ENCODE results near the gene THADA. TPM values are rescaled to one million over a fixed set of nuclear protein-coding genes. Genes with fewer than 3 reads are reported as not detected.

Gene THADA
- polyA plus RNA-seq, 1 experiment: 21.6 TPM

DNA sequence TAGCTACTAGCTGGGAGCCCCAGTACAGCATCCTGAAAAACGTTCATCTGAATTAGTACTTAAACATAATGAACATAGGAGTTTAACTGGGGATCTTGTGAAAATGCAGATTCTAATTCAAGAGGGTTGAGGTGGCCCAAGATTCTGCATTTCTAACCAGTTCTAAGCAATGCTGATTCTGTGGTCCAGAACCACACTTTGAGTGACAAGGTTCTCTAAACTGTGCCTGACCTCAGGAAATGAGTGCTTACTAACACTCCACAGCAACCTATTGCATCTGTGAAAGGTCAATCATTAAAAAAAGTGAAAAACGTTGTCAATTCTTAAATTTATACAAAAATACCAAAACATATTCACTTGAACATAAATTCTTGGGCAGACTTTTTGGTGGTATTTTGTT, 212.3 kb downstream of the THADA start:
- ChIA-PET POLR2A (no interaction called here), CTCF (no interaction called here)
- no peaks in the 10 kb centered on the region for H3K36me3 ChIP-seq (ENCODE audit: control insufficient read depth, insufficient read depth, low read length)
- DNase-seq (ENCODE audit: low read depth): no peak
- H3K4me3 ChIP-seq (ENCODE audit: low read depth, low read length): no peak overlapping the region
- no peaks in the 10 kb centered on the region for H3K27me3 ChIP-seq (ENCODE audit: control insufficient read depth, insufficient read depth, low read length)
- TF ChIP-seq, protein P1, sequence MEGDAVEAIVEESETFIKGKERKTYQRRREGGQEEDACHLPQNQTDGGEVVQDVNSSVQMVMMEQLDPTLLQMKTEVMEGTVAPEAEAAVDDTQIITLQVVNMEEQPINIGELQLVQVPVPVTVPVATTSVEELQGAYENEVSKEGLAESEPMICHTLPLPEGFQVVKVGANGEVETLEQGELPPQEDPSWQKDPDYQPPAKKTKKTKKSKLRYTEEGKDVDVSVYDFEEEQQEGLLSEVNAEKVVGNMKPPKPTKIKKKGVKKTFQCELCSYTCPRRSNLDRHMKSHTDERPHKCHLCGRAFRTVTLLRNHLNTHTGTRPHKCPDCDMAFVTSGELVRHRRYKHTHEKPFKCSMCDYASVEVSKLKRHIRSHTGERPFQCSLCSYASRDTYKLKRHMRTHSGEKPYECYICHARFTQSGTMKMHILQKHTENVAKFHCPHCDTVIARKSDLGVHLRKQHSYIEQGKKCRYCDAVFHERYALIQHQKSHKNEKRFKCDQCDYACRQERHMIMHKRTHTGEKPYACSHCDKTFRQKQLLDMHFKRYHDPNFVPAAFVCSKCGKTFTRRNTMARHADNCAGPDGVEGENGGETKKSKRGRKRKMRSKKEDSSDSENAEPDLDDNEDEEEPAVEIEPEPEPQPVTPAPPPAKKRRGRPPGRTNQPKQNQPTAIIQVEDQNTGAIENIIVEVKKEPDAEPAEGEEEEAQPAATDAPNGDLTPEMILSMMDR (IDR thresholded peaks at IDR 0.05; ENCODE audit: insufficient read depth, low read depth, low read length): no peak

DNA sequence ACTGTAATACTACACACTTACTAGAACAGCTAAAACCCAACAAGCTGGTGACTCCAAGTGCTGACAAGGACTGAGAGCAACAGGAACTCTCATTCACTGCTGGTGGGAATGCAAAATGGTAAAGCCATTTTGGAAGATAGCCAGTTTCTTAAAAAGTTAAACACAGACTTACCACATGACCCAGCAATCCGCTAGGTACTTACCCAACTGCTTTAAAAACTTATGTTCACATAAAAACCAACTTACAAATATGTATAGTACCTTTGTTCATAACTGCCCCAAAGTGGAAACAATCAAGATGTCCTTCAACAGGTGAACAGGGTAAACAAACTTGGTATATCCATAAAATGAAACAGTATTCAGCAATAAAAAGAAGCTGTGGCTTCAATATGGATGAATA, 216.3 kb downstream of the THADA start:
- H3K36me3 ChIP-seq (ENCODE audit: control insufficient read depth, insufficient read depth, low read length): no peaks in the 10 kb centered on the region
- ChIA-PET CTCF (no interaction called here), POLR2A (no interaction called here)
- H3K27me3 ChIP-seq (ENCODE audit: control insufficient read depth, insufficient read depth, low read length): no peaks in the 10 kb centered on the region
- DNase-seq (ENCODE audit: low read depth): no peak
- TF ChIP-seq, protein P1 (IDR thresholded peaks at IDR 0.05; ENCODE audit: insufficient read depth, low read depth, low read length): no peak
- no peak overlapping the region for H3K4me3 ChIP-seq (ENCODE audit: low read depth, low read length)

DNA sequence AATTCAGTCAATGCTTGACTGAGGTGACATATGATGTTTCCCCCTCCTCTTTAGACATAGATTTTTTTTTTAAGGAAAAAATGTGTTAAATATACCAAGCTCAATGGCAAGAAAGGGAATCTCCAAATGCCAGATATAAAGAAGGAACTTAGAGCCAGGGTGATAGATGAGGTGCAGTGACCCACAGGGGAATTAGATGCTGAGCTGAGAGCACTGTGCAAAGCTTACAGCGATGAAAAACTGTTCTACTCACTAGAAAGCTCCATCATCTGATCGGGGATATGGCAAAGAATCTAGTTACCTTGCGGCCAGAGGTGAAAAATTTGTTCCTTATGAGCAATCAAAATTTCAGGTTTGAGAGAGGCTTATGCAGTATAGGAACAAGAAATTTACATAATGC, 218.5 kb downstream of the THADA start:
- no peaks in the 10 kb centered on the region for H3K36me3 ChIP-seq (ENCODE audit: control insufficient read depth, insufficient read depth, low read length)
- no peaks in the 10 kb centered on the region for H3K27me3 ChIP-seq (ENCODE audit: control insufficient read depth, insufficient read depth, low read length)
- CTCF ChIA-PET: interaction anchor here (0.6 to 1.4 kb wide), 2 partner anchors 14 to 330 kb away, joined by 3 to 7 read pairs; no protein-coding TSS in a partner anchor
- H3K4me3 ChIP-seq (ENCODE audit: low read depth, low read length): no peak overlapping the region
- TF ChIP-seq, protein P1 (IDR thresholded peaks at IDR 0.05; ENCODE audit: insufficient read depth, low read depth, low read length): no peak
- DNase-seq (ENCODE audit: low read depth): no peak
- POLR2A ChIA-PET: no interaction called here

DNA sequence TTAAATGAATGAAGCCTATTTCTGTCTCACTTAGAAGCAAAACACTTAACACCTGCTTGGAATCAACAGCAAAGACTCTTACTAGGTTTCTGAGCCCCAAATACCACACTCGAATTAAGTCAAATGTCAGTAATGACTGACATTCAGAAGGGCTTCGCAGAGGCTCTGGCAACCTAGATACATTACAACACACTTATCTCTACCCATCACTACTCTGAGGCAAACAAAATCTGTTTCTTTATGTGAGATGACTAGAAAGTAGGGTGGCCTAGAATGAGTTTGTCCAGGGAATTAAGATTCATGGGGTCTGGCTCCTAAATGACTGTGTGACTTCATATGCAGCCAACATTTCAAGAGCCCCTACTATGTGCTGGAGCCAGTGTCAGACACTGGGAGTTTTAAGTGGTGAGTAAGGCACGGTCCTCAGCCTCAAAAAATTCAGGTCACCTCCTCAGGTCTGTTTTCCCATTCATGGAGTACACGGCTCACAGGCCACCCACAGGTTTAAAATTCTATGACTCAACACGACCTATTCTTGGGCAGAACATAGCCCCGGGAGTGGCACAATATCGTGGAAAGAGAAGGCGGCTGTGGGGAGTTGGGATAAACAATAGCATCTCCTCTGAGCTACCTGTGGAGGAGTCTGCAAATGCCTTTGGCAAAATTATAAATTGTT, 219.2 kb downstream of the THADA start:
- CTCF ChIA-PET: interaction anchor here (1.4 kb wide), 1 partner anchor 15 kb away, joined by 3 read pairs; no protein-coding TSS in a partner anchor
- H3K36me3 ChIP-seq (ENCODE audit: control insufficient read depth, insufficient read depth, low read length): no peaks in the 10 kb centered on the region
- POLR2A ChIA-PET: no interaction called here

DNA sequence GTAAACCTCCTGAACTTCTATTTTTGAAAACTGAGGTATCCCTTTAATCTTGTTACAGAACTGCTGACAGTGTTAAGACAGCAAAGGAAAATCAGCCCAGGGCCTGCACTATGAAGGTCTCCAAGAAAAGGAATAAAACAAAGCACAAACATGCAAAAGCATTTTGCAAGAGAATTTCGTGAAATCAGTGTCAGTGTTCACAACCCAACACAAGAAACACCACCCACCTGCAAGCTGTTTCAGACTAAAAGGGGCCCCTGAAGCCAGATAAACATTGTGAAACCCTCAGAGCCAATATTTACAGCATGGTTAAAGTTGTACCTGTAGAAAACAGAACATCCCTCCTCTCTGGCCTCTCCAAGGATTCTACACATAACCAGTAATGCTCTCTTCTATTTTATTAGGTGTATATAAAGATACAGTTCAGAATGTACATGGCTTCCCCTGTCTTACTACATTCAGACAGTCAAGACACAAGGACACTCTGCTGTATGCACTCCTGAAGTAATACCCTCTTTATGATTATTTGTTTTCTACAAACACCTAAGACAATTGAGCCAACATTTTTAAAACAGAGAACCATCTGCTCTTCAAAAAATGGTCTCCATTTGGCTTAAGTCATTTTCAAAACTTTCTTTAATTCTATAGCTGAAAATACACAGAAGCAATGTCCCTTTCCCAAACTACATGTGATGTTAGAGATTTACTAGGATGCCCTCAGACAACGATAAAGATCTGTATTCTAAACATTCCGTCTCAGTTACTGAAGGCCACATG, 219.9 kb downstream of the THADA start:
- ChIA-PET CTCF (no interaction called here), POLR2A (no interaction called here)
- Histone ChIP-seq H3K27me3 (ENCODE audit: control insufficient read depth, insufficient read depth, low read length) (no peaks in the 10 kb centered on the region), H3K4me3 (ENCODE audit: low read depth, low read length) (no peak overlapping the region), H3K36me3 (ENCODE audit: control insufficient read depth, insufficient read depth, low read length) (no peaks in the 10 kb centered on the region)
- TF ChIP-seq, protein P1 (IDR thresholded peaks at IDR 0.05; ENCODE audit: insufficient read depth, low read depth, low read length): no peak
- DNase-seq (ENCODE audit: low read depth): no peak

More for the DNA sequence above, 219.2 kb downstream of the THADA start:
- TF ChIP-seq, protein P1 (IDR thresholded peaks at IDR 0.05; ENCODE audit: insufficient read depth, low read depth, low read length): no peak
- Histone ChIP-seq H3K4me3 (ENCODE audit: low read depth, low read length) (no peak overlapping the region), H3K27me3 (ENCODE audit: control insufficient read depth, insufficient read depth, low read length) (no peaks in the 10 kb centered on the region)
- DNase-seq (ENCODE audit: low read depth): no peak

Data from BJ (cell line).